HG03097 (cell line): ENCODE results near the gene CHCHD6.

ENCODE experiments used
- ATAC-seq: cut with Tn5 transposase; IDR thresholded peaks from one replicate; pipeline ENCODE4 v1.9.1; 2021; ENCODE audit not compliant: unreplicated experiment, low FRiP score

The CHCHD6 gene

GRCh38 chr3:126889276-126890201 lies 185.5 kb downstream of the CHCHD6 start:
- ATAC-seq: no peak

- no peak for ATAC-seq
Measured at GRCh38 chr3:126891141-126891540, 187.1 kb downstream of the CHCHD6 start.

- no peak for ATAC-seq
Measured at GRCh38 chr3:126891791-126892190, 187.8 kb downstream of the CHCHD6 start.

- ATAC-seq: no peak
Measured at GRCh38 chr3:126893651-126894050, 189.6 kb downstream of the CHCHD6 start.

- ATAC-seq: no peak
Measured at GRCh38 chr3:126894475-126894874, 190.4 kb downstream of the CHCHD6 start.

- no peak for ATAC-seq
Measured at GRCh38 chr3:126895178-126896066, 191.4 kb downstream of the CHCHD6 start.

GRCh38 chr3:126896067-126896441 lies 192.0 kb downstream of the CHCHD6 start:
- no peak for ATAC-seq

- ATAC-seq: no peak
Measured at GRCh38 chr3:126896968-126897367, 192.9 kb downstream of the CHCHD6 start.

- ATAC-seq: no peak
Measured at GRCh38 chr3:126897943-126898342, 193.9 kb downstream of the CHCHD6 start.

- ATAC-seq: no peak
Measured at GRCh38 chr3:126900859-126901540, 197.0 kb downstream of the CHCHD6 start.

- ATAC-seq: no peak
Measured at GRCh38 chr3:126901631-126902030, 197.6 kb downstream of the CHCHD6 start.

- no peak for ATAC-seq
Measured at GRCh38 chr3:126903521-126903920, 199.5 kb downstream of the CHCHD6 start.

GRCh38 chr3:126907557-126907956 lies 203.5 kb downstream of the CHCHD6 start:
- no peak for ATAC-seq

GRCh38 chr3:126908752-126909275 lies 204.8 kb downstream of the CHCHD6 start:
- no peak for ATAC-seq

GRCh38 chr3:126910231-126910630 lies 206.2 kb downstream of the CHCHD6 start:
- ATAC-seq: no peak

- ATAC-seq: peak; percentile 89
Measured at GRCh38 chr3:126911162-126912026, 207.4 kb downstream of the CHCHD6 start.

GRCh38 chr3:126912027-126912422 lies 208.0 kb downstream of the CHCHD6 start:
- no peak for ATAC-seq

- ATAC-seq: no peak
Measured at GRCh38 chr3:126912491-126913195, 208.6 kb downstream of the CHCHD6 start.

- ATAC-seq: no peak
Measured at GRCh38 chr3:126913524-126913923, 209.5 kb downstream of the CHCHD6 start.
